Chondrocyte (in vitro differentiated cells): Measurements from ENCODE around the gene MUC3A. TPM values are rescaled to one million over a fixed set of nuclear protein-coding genes. Genes with fewer than 3 reads are reported as not detected.
"Not testable (repeated sequence)": the region's sequence is repeated elsewhere in the genome, so short reads cannot be mapped to it uniquely, and the experiment has no call there.

Source experiments
- DNase-seq: peaks from one replicate; pipeline ENCODE4 v3.0.0; 2021; ENCODE audit warnings: mixed read lengths, low spot score
- H3K27ac Mint-ChIP-seq: one replicate; pipeline ENCODE4 v1.8.0; 2021; ENCODE audit warnings: mild to moderate bottlenecking, moderate library complexity, mixed read lengths; ENCODE audit not compliant: unreplicated experiment
- H3K27me3 Mint-ChIP-seq: 2 replicates; pipeline ENCODE4 v1.8.0; 2021; ENCODE audit warnings: low read depth, mixed read lengths
- H3K36me3 Mint-ChIP-seq: 2 replicates; pipeline ENCODE4 v1.8.0; 2021; ENCODE audit warnings: low read depth, mixed read lengths
- H3K4me1 Mint-ChIP-seq: 2 replicates; pipeline ENCODE4 v1.8.0; 2021; ENCODE audit warnings: low read depth, mild to moderate bottlenecking, mixed read lengths
- H3K4me3 Mint-ChIP-seq: one replicate; pipeline ENCODE4 v1.8.0; 2021; ENCODE audit warnings: mild to moderate bottlenecking, moderate library complexity, mixed read lengths; ENCODE audit not compliant: unreplicated experiment
- H3K9me3 Mint-ChIP-seq: 2 replicates; pipeline ENCODE4 v1.8.0; 2021; ENCODE audit warnings: low read depth, mixed read lengths
- total RNA-seq: library from RNA; stranded (reverse); gene quantifications from 3 replicates; pipeline ENCODE4 v1.2.1, GENCODE V29; 2021
- TF ChIP-seq, protein P1 (sequence below): fragments of 200-600 bp; sonication (generic); IDR thresholded peaks from 2 replicates; pipeline ENCODE4 v1.5.0; 2021; ENCODE audit warnings: antibody characterized with exemption, mild to moderate bottlenecking, moderate library complexity

The MUC3A gene
- total RNA-seq, 1 donor from 2014 or later, result not detected

DNA sequence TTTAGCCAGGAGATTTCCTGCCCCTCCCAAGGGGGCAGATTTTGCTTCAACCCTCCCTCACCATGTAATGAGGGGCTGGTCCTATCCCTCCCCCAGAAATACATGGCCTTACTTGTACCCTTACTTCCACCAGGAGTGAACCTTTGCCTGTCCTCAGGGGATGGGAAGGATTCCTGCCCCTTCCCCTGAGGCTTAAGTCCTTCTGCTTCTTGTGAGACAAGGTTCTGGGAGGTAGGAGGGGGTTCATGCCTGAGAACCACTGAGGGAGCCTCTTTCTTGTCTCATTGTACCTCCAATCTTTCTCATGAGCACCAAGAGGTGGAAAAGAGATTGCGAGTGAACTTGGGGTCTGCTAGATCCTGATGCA lies 19.5 kb upstream of the MUC3A start:
- peaks cover 3% of the 10 kb centered on the region for H3K36me3 Mint-ChIP-seq
- peaks cover 5% of the 10 kb centered on the region for H3K9me3 Mint-ChIP-seq
- H3K4me1 Mint-ChIP-seq, result no peaks in the 10 kb centered on the region
- no peak for DNase-seq
- H3K27me3 Mint-ChIP-seq, result peaks cover 5% of the 10 kb centered on the region
- no peak overlapping the region for H3K27ac Mint-ChIP-seq
- no peak overlapping the region for H3K4me3 Mint-ChIP-seq
- TF ChIP-seq, protein P1, sequence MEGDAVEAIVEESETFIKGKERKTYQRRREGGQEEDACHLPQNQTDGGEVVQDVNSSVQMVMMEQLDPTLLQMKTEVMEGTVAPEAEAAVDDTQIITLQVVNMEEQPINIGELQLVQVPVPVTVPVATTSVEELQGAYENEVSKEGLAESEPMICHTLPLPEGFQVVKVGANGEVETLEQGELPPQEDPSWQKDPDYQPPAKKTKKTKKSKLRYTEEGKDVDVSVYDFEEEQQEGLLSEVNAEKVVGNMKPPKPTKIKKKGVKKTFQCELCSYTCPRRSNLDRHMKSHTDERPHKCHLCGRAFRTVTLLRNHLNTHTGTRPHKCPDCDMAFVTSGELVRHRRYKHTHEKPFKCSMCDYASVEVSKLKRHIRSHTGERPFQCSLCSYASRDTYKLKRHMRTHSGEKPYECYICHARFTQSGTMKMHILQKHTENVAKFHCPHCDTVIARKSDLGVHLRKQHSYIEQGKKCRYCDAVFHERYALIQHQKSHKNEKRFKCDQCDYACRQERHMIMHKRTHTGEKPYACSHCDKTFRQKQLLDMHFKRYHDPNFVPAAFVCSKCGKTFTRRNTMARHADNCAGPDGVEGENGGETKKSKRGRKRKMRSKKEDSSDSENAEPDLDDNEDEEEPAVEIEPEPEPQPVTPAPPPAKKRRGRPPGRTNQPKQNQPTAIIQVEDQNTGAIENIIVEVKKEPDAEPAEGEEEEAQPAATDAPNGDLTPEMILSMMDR, result no peak

DNA sequence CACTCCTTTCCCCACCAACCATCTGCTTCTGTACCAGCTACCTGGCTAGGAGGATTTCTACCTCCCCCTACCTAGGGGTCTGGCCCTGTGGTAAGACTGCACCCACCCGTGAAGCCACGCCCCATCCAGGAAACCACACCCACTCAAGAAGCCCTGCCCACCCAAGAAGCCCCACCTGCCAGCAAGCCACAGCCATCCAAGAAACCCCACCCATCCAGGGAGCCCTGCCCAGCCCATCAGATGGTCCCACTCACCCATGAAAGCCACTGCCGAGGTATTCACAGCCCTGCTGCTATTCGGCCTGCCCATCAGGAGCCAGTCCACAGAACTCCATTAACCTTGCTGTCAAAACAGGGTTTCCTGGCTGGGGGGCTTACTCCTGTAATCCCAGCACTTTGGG lies 15.6 kb upstream of the MUC3A start:
- TF ChIP-seq, protein P1, result no peak
- Mint-ChIP-seq H3K27ac (no peak overlapping the region), H3K4me1 (no peaks in the 10 kb centered on the region), H3K27me3 (peaks cover 6% of the 10 kb centered on the region), H3K4me3 (no peak overlapping the region), H3K36me3 (peaks cover 3% of the 10 kb centered on the region), H3K9me3 (peaks cover 5% of the 10 kb centered on the region)
- no peak for DNase-seq

DNA sequence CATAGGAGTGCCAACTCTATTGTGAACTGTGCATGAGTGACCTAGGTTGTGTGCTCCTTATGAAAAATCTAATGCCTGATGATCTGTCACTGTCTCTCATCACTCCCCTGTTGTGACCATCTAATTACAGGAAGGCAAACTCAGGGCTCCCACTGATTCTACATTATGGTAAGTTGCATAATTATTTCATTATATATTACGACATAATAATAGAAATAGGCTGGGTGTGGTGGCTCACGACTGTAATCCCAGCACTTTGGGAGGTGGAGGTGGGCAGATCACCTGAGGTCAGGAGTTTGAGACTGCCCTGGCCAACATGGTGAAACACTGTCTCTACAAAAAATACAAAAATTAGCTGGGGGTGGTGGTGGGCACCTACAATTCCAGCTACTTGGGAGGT lies 14.0 kb upstream of the MUC3A start:
- peaks cover 12% of the 10 kb centered on the region for H3K9me3 Mint-ChIP-seq
- not testable (repeated sequence) for H3K4me3 Mint-ChIP-seq, H3K36me3 Mint-ChIP-seq, H3K27ac Mint-ChIP-seq, H3K27me3 Mint-ChIP-seq, DNase-seq, H3K4me1 Mint-ChIP-seq

DNA sequence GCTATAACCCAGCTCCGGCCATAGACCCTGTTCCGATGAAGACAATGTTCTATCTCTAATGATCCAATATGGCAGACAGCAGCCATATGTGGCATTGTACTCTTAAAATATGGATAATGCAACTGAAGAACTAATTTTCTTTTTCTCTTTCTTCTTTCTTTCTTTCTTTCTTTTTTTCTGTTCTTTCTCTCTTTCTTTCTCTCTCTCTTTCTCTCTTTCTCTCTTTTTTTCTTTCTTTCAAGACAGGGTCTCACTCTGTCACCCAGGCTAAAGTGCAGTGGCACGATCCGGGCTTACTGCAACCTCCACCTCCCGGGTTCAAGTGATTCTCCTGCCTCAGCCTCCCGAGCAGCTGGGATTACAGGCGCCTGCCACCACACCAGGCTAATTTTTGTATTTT lies 13.2 kb upstream of the MUC3A start:
- not testable (repeated sequence) for H3K27ac Mint-ChIP-seq, DNase-seq, H3K4me3 Mint-ChIP-seq, H3K4me1 Mint-ChIP-seq, H3K36me3 Mint-ChIP-seq, H3K27me3 Mint-ChIP-seq
- peaks cover 12% of the 10 kb centered on the region for H3K9me3 Mint-ChIP-seq

DNA sequence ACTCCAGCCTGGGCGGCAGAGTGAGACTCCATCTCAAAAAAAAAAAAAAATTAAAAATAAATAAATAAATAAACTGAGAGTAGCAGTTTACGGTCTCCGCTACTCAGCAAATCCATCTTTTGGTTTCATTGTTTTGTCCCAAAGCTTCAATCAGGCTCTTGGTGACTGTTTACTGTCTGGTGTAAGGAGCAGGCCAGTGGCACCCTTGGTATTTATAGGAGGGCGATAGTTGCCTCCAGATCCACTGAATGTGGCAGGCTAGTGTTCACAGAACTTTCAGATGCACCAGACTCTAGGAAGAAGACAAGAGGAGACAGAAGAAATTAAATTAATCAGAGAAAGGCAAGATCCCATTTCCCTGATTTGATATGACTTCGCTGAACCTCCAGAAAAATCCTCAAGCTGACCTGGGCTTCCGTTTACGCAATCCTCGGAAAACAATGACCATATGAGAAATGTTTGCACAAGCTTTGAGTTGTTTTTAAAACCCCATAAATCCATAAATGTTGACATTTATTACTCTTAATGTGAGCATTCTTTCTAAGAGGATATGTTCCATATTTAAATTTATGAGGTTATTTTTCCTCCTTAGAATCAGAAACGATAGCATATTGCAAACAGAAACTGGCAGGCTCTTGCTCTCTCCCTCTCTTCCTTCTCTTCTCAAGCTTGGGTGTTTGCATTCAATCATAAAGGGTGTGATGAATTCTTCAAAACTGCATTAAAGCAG lies 7.1 kb upstream of the MUC3A start:
- no peak for DNase-seq
- Mint-ChIP-seq H3K4me1 (no peaks in the 10 kb centered on the region), H3K27ac (no peak overlapping the region), H3K36me3 (no peaks in the 10 kb centered on the region), H3K27me3 (peaks cover 11% of the 10 kb centered on the region), H3K4me3 (no peak overlapping the region), H3K9me3 (peaks cover 9% of the 10 kb centered on the region)
- TF ChIP-seq, protein P1, result no peak

DNA sequence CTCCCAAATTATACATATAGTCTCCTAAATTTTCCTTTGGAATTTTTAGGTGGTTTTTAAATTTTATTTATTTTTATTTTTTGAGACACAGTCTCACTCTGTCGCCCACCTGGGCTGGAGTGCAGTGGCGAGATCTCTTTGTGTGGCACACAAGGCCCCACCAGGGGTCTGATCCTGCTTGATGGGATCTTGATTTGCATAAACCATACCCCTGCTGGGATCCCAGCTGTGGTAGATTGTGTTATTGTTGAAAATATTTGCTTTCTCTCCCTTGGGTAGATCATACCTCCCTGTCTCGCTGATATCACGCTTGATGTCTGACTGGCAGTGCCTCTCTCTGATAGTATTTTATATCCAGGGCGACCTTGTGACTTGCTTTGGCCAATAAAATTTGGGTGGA lies 5.6 kb upstream of the MUC3A start:
- Mint-ChIP-seq H3K27ac (no peak overlapping the region), H3K4me3 (no peak overlapping the region), H3K27me3 (peaks cover 9% of the 10 kb centered on the region), H3K4me1 (no peaks in the 10 kb centered on the region), H3K36me3 (no peaks in the 10 kb centered on the region), H3K9me3 (peaks cover 9% of the 10 kb centered on the region)
- TF ChIP-seq, protein P1, result no peak
- DNase-seq, result no peak
